A673 (cell line): ENCODE data around the gene CDH4.

Source experiments
- EZH2 ChIP-seq: fragments of 200-600 bp; sonication (generic); IDR thresholded peaks from 2 replicates; pipeline ENCODE4 v1.6.1; 2017; ENCODE audit warnings: borderline replicate concordance, low read depth, mild to moderate bottlenecking, mixed read lengths, antibody characterized with exemption, low read length; ENCODE audit not compliant: poor library complexity, severe bottlenecking
- TF ChIP-seq, protein P1 (sequence below): fragments of 300-800, 200-600 bp; sonication (generic); conservative IDR thresholded peaks from 2 replicates; pipeline ENCODE4 v1.5.1; 2017; ENCODE audit warnings: low read depth, mild to moderate bottlenecking, antibody characterized with exemption, low read length, moderate library complexity, mixed read lengths

DNA sequence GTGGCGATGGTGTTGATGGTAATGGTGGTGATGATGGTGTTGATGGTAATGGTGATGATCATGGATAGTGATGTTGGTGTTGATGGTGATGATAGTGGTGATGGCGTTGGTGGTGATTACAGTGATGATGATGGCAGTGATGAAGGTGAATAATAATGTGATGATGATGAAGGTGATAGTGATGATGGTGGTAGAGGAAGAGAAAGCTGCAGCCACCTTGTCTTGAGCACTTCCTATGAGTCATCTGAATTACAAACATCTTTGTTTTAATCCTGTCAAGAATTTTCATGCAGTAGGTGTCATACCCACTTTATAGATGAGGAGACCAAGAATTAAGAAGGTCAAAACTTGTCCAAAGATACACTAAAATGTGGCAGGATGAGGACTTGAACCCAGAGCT, 571.2 kb downstream of the CDH4 start:
- TF ChIP-seq, protein P1, sequence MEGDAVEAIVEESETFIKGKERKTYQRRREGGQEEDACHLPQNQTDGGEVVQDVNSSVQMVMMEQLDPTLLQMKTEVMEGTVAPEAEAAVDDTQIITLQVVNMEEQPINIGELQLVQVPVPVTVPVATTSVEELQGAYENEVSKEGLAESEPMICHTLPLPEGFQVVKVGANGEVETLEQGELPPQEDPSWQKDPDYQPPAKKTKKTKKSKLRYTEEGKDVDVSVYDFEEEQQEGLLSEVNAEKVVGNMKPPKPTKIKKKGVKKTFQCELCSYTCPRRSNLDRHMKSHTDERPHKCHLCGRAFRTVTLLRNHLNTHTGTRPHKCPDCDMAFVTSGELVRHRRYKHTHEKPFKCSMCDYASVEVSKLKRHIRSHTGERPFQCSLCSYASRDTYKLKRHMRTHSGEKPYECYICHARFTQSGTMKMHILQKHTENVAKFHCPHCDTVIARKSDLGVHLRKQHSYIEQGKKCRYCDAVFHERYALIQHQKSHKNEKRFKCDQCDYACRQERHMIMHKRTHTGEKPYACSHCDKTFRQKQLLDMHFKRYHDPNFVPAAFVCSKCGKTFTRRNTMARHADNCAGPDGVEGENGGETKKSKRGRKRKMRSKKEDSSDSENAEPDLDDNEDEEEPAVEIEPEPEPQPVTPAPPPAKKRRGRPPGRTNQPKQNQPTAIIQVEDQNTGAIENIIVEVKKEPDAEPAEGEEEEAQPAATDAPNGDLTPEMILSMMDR, result no peak
- TF ChIP-seq EZH2, result no peak
